K562 (cell line): ENCODE measurements around the gene NRSN2. TPM values are rescaled to one million over a fixed set of nuclear protein-coding genes. Genes with fewer than 3 reads are reported as not detected.

Experiments
- ATAC-seq: fragments of 200-7000 bp; cut with Tn5 transposase; 3 replicates; pipeline ENCODE4 v1.9.1; 2020; ENCODE audit warnings: moderate library complexity
- BruUV-seq: library from RNA; stranded (reverse); fragments of 400-500 nt; replicated peaks from 2 replicates; lab custom pipeline; 2021; lab: Mats Ljungman, UMichigan
- CTCF ChIA-PET: fragments of 300-600 bp; formaldehyde crosslinking; extraction: SDS; loops from one replicate; lab custom pipeline; 2021; ENCODE audit warnings: low intra/inter-chr PET ratio; lab: Yijun Ruan, JAX
- POLR2A ChIA-PET: fragments of 300-600, 350-650 bp; sonication (Branson Sonifier 250); formaldehyde crosslinking; extraction: SDS; loops from one replicate; lab custom pipeline; 2021; ENCODE audit warnings: antibody characterized with exemption, inconsistent platforms; lab: Yijun Ruan, JAX
- DNase-seq, 4 experiments: peaks; one replicate each; pipeline versions ENCODE4 v3.0.0 to v3.0.0-alpha.2; 2011 to 2018; ENCODE audit warnings: low spot score in 3 of 4, mixed read lengths in 3 of 4; ENCODE audit errors: extremely low read depth in 1 of 4
- FAIRE-seq: peaks from 2 replicates; lab custom pipeline; 2011; peaks lifted over from hg19 to GRCh38; lab: Jason Lieb, UNC
- H2AFZ ChIP-seq: 2 replicates; pipeline ENCODE4 v1.6.0; 2011; ENCODE audit warnings: low read depth, low read length, control low read depth, inconsistent platforms
- H3K27ac ChIP-seq: fragments of 200-600 bp; 3 replicates; pipeline ENCODE4 v1.8.0; 2011; ENCODE audit warnings: low read depth, mild to moderate bottlenecking, control low read depth, inconsistent platforms, low read length, moderate library complexity, mixed read lengths; ENCODE audit errors: extremely low read depth
- H3K27me3 ChIP-seq, 2 experiments: fragments of 300-600 bp in 1 of 2; 2 replicates in 1 of 2; 3 replicates in 1 of 2; pipeline versions ENCODE4 v1.6.0 to v1.8.0; 2011; ENCODE audit warnings: inconsistent platforms in 2 of 2, low read length in 2 of 2, mild to moderate bottlenecking in 1 of 2, mixed read lengths in 1 of 2, moderate library complexity in 1 of 2; ENCODE audit not compliant: control insufficient read depth in 2 of 2, insufficient read depth in 2 of 2
- H3K36me3 ChIP-seq: fragments of 300-600 bp; 3 replicates; pipeline ENCODE4 v1.8.0; 2011; ENCODE audit warnings: mild to moderate bottlenecking, low read length, inconsistent platforms; ENCODE audit not compliant: control insufficient read depth, insufficient read depth
- H3K4me1 ChIP-seq, 2 experiments: fragments of 200-600 bp in 1 of 2; replicated peaks in 1 of 2; 2 replicates in 1 of 2; 3 replicates in 1 of 2; pipeline versions ENCODE4 v1.5.1 to v1.8.0; 2011; ENCODE audit warnings: inconsistent platforms in 2 of 2, low read length in 2 of 2, mild to moderate bottlenecking in 1 of 2, mixed read lengths in 1 of 2, moderate library complexity in 1 of 2; ENCODE audit not compliant: control insufficient read depth in 2 of 2, insufficient read depth in 2 of 2
- H3K4me2 ChIP-seq: 2 replicates; pipeline ENCODE4 v1.6.1; 2011; ENCODE audit warnings: low read length, control low read depth, inconsistent platforms, mixed read lengths; ENCODE audit not compliant: insufficient read depth
- H3K4me3 ChIP-seq: fragments of 200-600 bp; sonication (generic), shearing (Covaris generic); 2 replicates; pipeline ENCODE4 v1.5.1; 2016; ENCODE audit warnings: control low read depth, inconsistent platforms
- H3K79me2 ChIP-seq: fragments of 200-600 bp; 3 replicates; pipeline ENCODE4 v1.8.0; 2011; ENCODE audit warnings: low read length, inconsistent platforms; ENCODE audit not compliant: control insufficient read depth, insufficient read depth
- H3K9ac ChIP-seq, 2 experiments: 2 replicates each; pipeline versions ENCODE4 v1.6.0 to v1.6.1; 2011; ENCODE audit warnings: low read depth in 2 of 2, low read length in 2 of 2, control low read depth in 1 of 2, inconsistent platforms in 1 of 2, mild to moderate bottlenecking in 1 of 2, mixed read lengths in 1 of 2; ENCODE audit not compliant: insufficient read depth in 1 of 2
- H3K9me1 ChIP-seq: one replicate; pipeline ENCODE4 v1.6.0; 2011; ENCODE audit warnings: inconsistent platforms, mild to moderate bottlenecking, low read length, moderate library complexity; ENCODE audit not compliant: control insufficient read depth, insufficient read depth
- H3K9me3 ChIP-seq: replicated peaks from 2 replicates; pipeline ENCODE4 v1.5.1; 2011; ENCODE audit warnings: low read depth, low read length, inconsistent platforms; ENCODE audit not compliant: control insufficient read depth, insufficient read depth
- H4K20me1 ChIP-seq: replicated peaks from 2 replicates; pipeline ENCODE4 v1.6.1; 2011; ENCODE audit warnings: low read length, inconsistent platforms, mixed read lengths; ENCODE audit not compliant: control insufficient read depth, insufficient read depth
- FOXJ2 ChIP-seq: fragments of 200-800 bp; sonication (Bioruptor generic); IDR thresholded peaks from 2 replicates; pipeline ENCODE4 v1.6.1; 2016; ENCODE audit warnings: missing genetic modification characterization, missing compliant biosample characterization
- GTF2A2 ChIP-seq: IDR thresholded peaks from 2 replicates; pipeline ENCODE4 v1.6.1; 2016; ENCODE audit warnings: mild to moderate bottlenecking, missing genetic modification characterization, missing compliant biosample characterization
- KLF6 ChIP-seq: fragments of 250-450 bp; sonication (Bioruptor Pico); IDR thresholded peaks from 2 replicates; pipeline ENCODE4 v1.4.0; 2020; ENCODE audit warnings: mild to moderate bottlenecking, moderate library complexity, borderline replicate concordance
- NRF1 ChIP-seq, 2 experiments: fragments of 450-650 bp; IDR thresholded peaks in 1 of 2; conservative IDR thresholded peaks in 1 of 2; 2 replicates each; pipeline ENCODE4 v1.6.1; 2014; ENCODE audit warnings: mild to moderate bottlenecking in 2 of 2
- PHF8 ChIP-seq: fragments of 200-600 bp; sonication (generic); IDR thresholded peaks from 2 replicates; pipeline ENCODE4 v1.6.1; 2012; ENCODE audit warnings: mixed run types, mild to moderate bottlenecking, inconsistent platforms, low read length, moderate library complexity, borderline replicate concordance
- POLR2G ChIP-seq: fragments of 200-400 bp; formaldehyde crosslinking; IDR thresholded peaks from 2 replicates; pipeline ENCODE4 v1.6.1; 2017; ENCODE audit warnings: low read depth, mild to moderate bottlenecking, antibody characterized with exemption, low read length, moderate library complexity
- RBFOX2 ChIP-seq: fragments of 200-400 bp; formaldehyde crosslinking; IDR thresholded peaks from 2 replicates; pipeline ENCODE4 v1.6.1; 2017; ENCODE audit warnings: low read depth, mild to moderate bottlenecking, low read length, moderate library complexity
- ZNF121 ChIP-seq: sonication (generic); formaldehyde crosslinking; conservative IDR thresholded peaks from 2 replicates; pipeline ENCODE4 v1.8.0; 2022; ENCODE audit warnings: missing genetic modification reagents
- ZNF589 ChIP-seq: fragments of 200-800 bp; sonication (Bioruptor generic); IDR thresholded peaks from 2 replicates; pipeline ENCODE4 v1.6.1; 2016; ENCODE audit warnings: low read depth, missing genetic modification characterization, missing compliant biosample characterization
- WGBS: fragments of 100-300 bp; shearing (Covaris generic); methylation state at CpG from one replicate; pipeline ENCODE4 v1.1.6; 2016; ENCODE audit warnings: low coverage, mixed read lengths; ENCODE audit not compliant: insufficient coverage; ENCODE audit errors: missing lambda C conversion rate; 5-methylcytosine and 5-hydroxymethylcytosine counted together
- in situ Hi-C: fragments of 300-500 bp; cut with MboI; formaldehyde crosslinking; loops from 4 replicates; pipeline ENCODE4 v1.15.0; 2018; ENCODE audit warnings: inconsistent platforms, mixed read lengths
- intact Hi-C: fragments of 100-400 bp; cut with micrococcal nuclease; formaldehyde crosslinking; loops from 2 replicates; pipeline ENCODE4 v1.14.2; 2022
- polyA plus RNA-seq, 8 experiments: library from polyadenylated mRNA; depleted of rRNA in 4 of 8; stranded (reverse) in 5 of 8; unstranded in 3 of 8; fragments of >200 nt; fragmentation: Nextera tagmentation in 2 of 8; fragmentation: Illumina TruSeq in 1 of 8; extraction: Ambion mirVana in 2 of 8; extraction: Trizol in 1 of 8; gene quantifications; 2 replicates each; pipeline versions ENCODE4 v1.2.1 to v1.2.3, GENCODE V29; 2011 to 2014; ENCODE audit warnings: inconsistent platforms in 1 of 8, missing spikeins in 1 of 8
- total RNA-seq, 7 experiments: library from RNA; depleted of rRNA in 6 of 7; stranded (reverse); fragments of >200 nt in 6 of 7; fragmentation: Illumina TruSeq in 2 of 7; extraction: Trizol in 2 of 7; gene quantifications; 2 replicates each; pipeline versions ENCODE4 v1.2.1 to v1.2.3, GENCODE V29; 2011 to 2021; ENCODE audit warnings: low replicate concordance in 1 of 7
- TF ChIP-seq, protein P1 (sequence below): sonication (generic); formaldehyde crosslinking; IDR thresholded peaks from 2 replicates; pipeline ENCODE4 v1.8.0; 2022; ENCODE audit warnings: mild to moderate bottlenecking, missing genetic modification reagents
- TF ChIP-seq, protein P2 (sequence below): IDR thresholded peaks from 2 replicates; pipeline ENCODE4 v1.6.1; 2011; ENCODE audit not compliant: insufficient read length; ENCODE audit errors: extremely low read depth
- TF ChIP-seq, protein P3 (sequence below): fragments of 250-450 bp; sonication (Bioruptor Pico); IDR thresholded peaks from 2 replicates; pipeline ENCODE4 v1.5.0; 2021

The NRSN2 gene
- total and polyA plus RNA-seq, 9 of the 15 experiments (the other 6 are each of a cell fraction or from before 2014, with no cell fraction given), result 7.5 to 29.7 (median 11.1) TPM

DNA sequence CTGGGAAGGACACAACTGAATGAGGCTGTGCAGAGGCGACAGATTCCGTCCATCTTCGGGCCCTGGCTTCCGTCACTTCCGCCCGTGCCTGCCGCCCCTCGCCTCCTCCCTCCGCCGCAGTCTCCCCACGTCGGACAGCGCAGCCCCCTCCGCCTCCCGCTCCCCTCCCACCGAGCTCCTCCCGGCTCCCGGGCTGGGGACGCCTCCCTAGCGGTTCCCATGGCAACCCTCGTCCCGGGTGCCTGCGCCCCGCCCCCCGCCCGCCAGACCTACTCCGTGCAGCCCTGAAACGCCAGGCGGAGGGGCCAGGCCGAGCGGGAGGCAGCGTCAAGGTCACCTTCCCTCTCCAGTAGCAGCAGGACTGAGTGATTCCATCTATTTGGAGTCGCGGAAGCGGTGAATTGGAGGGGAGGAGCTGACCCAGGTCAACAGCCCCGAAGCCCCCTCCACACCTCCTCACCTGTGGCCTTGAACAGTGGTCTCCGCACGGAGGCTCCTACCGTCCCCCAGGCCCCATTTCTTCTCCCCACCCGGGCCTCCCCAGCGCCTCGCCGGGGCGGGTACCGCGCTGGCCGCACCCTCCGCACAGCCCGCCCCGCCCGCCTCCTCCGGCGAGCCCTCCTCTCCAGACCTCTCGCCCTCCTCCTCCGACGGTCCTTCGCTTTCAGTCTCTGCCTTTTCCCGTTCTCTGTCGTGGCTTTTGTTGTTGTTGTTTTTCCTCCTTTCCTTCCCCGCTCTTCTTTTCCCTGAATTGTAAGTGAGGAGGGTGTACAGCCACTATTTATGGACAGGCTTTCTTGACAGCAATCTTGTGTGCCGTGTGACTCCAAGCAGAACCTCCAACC lies 951 bp downstream of the NRSN2 start (continued):
- TF ChIP-seq PHF8, result peak; percentile 80; the same call in 1 of the 2 replicates
- TF ChIP-seq, protein P1, sequence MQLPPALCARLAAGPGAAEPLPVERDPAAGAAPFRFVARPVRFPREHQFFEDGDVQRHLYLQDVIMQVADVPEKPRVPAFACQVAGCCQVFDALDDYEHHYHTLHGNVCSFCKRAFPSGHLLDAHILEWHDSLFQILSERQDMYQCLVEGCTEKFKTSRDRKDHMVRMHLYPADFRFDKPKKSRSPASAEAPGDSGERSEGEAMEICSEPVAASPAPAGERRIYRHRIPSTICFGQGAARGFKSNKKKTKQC (CRISPR knock-in tag), result no peak

DNA sequence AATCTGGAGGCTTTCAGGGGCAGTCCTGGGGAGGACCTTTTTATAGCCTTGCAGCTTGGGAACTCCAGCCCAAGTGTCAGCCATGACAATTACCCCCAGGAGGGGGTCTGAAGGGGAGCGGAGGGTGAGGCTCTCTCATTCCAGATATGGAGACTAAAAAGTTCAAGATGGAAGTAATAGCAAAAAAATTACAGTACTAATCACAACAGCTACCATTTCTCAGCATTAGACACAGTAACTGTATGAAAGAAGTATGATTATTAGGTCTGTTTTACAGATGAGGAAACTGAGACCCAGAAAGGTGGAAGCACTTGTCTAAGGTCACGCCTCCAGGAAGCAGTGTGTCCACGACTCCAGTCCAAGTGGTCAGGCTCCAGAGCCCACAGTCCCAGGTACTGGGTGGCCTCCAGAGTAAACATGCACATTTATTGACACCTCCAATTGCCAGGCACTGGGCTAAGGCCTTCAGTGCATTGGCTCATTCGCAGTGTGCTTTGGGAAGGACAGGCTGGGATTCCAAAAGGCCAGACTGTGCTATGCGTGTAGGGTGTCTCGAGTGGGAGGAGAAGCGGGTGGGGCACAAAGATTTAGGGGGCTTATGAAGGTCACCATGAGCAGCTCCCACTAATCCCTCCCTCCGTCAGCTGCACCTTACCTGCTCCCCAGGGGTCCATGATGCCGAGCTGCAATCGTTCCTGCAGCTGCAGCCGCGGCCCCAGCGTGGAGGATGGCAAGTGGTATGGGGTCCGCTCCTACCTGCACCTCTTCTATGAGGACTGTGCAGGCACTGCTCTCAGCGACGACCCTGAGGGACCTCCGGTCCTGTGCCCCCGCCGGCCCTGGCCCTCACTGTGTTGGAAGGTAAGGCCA lies 2.3 kb downstream of the NRSN2 start:
- peaks cover 11 to 41% of the 10 kb centered on the region in 2 experiments for H3K4me1 ChIP-seq
- no TSS peak for BruUV-seq
- WGBS, result 75% methylated on average over 8 of the region's 19 CpGs
- ChIA-PET CTCF (interaction anchor here (0.7 kb wide), 1 partner anchor 58 kb away, joined by 3 read pairs; no protein-coding TSS in a partner anchor), POLR2A (interaction anchor here (0.6 kb wide), 2 partner anchors 19 to 47 kb away, joined by 3 read pairs; no protein-coding TSS in a partner anchor)
- H3K9ac ChIP-seq, result peak overlapping the region; percentile 79 to 80; a peak in 3 of 4 replicates
- H3K79me2 ChIP-seq, result peaks cover 25% of the 10 kb centered on the region
- no peaks in the 10 kb centered on the region for H4K20me1 ChIP-seq
- in situ Hi-C loops (no loop called here), intact Hi-C loops (no loop called here)
- H3K27ac ChIP-seq, result peak overlapping the region; percentile 96
- no peaks in the 10 kb centered on the region for H3K9me1 ChIP-seq
- H3K9me3 ChIP-seq, result no peaks in the 10 kb centered on the region
- FAIRE-seq, result no peak
- no peak overlapping the region for H3K4me3 ChIP-seq
- H3K36me3 ChIP-seq, result peaks cover 22% of the 10 kb centered on the region
- H2AFZ ChIP-seq, result no peak overlapping the region
- no peak for ATAC-seq
- H3K4me2 ChIP-seq, result peak overlapping the region; percentile 90; the same call in 1 of the 2 replicates
- H3K27me3 ChIP-seq, result no peaks in the 10 kb centered on the region
- DNase-seq, result no peak
- TF ChIP-seq, protein P2, sequence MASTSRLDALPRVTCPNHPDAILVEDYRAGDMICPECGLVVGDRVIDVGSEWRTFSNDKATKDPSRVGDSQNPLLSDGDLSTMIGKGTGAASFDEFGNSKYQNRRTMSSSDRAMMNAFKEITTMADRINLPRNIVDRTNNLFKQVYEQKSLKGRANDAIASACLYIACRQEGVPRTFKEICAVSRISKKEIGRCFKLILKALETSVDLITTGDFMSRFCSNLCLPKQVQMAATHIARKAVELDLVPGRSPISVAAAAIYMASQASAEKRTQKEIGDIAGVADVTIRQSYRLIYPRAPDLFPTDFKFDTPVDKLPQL, result no peak
- TF ChIP-seq ZNF121 (CRISPR knock-in tag), result no peak
- no peak for TF ChIP-seq KLF6 (CRISPR knock-in tag)
- TF ChIP-seq, protein P3, sequence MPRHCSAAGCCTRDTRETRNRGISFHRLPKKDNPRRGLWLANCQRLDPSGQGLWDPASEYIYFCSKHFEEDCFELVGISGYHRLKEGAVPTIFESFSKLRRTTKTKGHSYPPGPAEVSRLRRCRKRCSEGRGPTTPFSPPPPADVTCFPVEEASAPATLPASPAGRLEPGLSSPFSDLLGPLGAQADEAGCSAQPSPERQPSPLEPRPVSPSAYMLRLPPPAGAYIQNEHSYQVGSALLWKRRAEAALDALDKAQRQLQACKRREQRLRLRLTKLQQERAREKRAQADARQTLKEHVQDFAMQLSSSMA (CRISPR knock-in tag), result no peak
- peak; percentile 56 for TF ChIP-seq POLR2G
- no peak for TF ChIP-seq NRF1 (conservative IDR thresholded peaks at IDR 0.05 in 1 of 2, IDR thresholded peaks at IDR 0.05 in 1 of 2)
- 0 out of 2 replicates have a peak, but pooled peaks have one; percentile 2 for TF ChIP-seq ZNF589 (CRISPR knock-in tag)
- peak; percentile 56; the same call in 1 of the 2 replicates for TF ChIP-seq RBFOX2
- TF ChIP-seq FOXJ2 (tag), result no peak
- no peak for TF ChIP-seq GTF2A2
